WTC11 (cell line): Measurements from ENCODE around the gene NPFFR1. TPM values are rescaled to one million over a fixed set of nuclear protein-coding genes. Genes with fewer than 3 reads are reported as not detected.

Experiments
- ATAC-seq: fragments of 200-7000 bp; cut with Tn5 transposase; 2 replicates; pipeline ENCODE4 v1.10.0; 2021; ENCODE audit warnings: mild to moderate bottlenecking, moderate library complexity
- CTCF ChIA-PET: fragments of 300-600 bp; sonication (Branson Sonifier 250); formaldehyde crosslinking; loops from one replicate; lab custom pipeline; 2021; ENCODE audit warnings: antibody characterized with exemption; lab: Charles Lee
- POLR2A ChIA-PET: fragments of 350-600 bp; sonication (Branson Sonifier 250); formaldehyde crosslinking; loops from one replicate; lab custom pipeline; 2021; ENCODE audit warnings: antibody characterized with exemption; lab: Charles Lee
- DNase-seq: peaks from one replicate; pipeline ENCODE4 v3.0.0; 2021; ENCODE audit warnings: low spot score
- H3K27ac Mint-ChIP-seq: 2 replicates; pipeline ENCODE4 v1.8.0; 2021; ENCODE audit warnings: mixed read lengths
- H3K27me3 Mint-ChIP-seq: 2 replicates; pipeline ENCODE4 v1.8.0; 2021; ENCODE audit warnings: low read depth, mild to moderate bottlenecking, moderate library complexity, mixed read lengths
- H3K36me3 Mint-ChIP-seq: 2 replicates; pipeline ENCODE4 v1.8.0; 2021; ENCODE audit warnings: mixed read lengths
- H3K4me1 Mint-ChIP-seq: 2 replicates; pipeline ENCODE4 v1.8.0; 2022; ENCODE audit warnings: mixed read lengths
- H3K4me3 Mint-ChIP-seq: 2 replicates; pipeline ENCODE4 v1.8.0; 2021; ENCODE audit warnings: mild to moderate bottlenecking, moderate library complexity, mixed read lengths
- H3K9me3 Mint-ChIP-seq: 2 replicates; pipeline ENCODE4 v1.8.0; 2021; ENCODE audit warnings: mixed read lengths
- AR ChIP-seq: fragments of 250-450 bp; sonication (Bioruptor Pico); IDR thresholded peaks from 2 replicates; pipeline ENCODE4 v1.9.0; 2021; ENCODE audit warnings: mild to moderate bottlenecking
- ATF1 ChIP-seq: sonication (generic); formaldehyde crosslinking; IDR thresholded peaks from 2 replicates; pipeline ENCODE4 v1.8.1; 2023; ENCODE audit warnings: mild to moderate bottlenecking, moderate library complexity, missing genetic modification reagents
- CBFB ChIP-seq: sonication (generic); formaldehyde crosslinking; IDR thresholded peaks from 2 replicates; pipeline ENCODE4 v1.8.1; 2022; ENCODE audit warnings: mild to moderate bottlenecking, low read depth, missing genetic modification reagents
- FOXP1 ChIP-seq: sonication (generic); formaldehyde crosslinking; IDR thresholded peaks from 2 replicates; pipeline ENCODE4 v1.8.0; 2022; ENCODE audit warnings: missing genetic modification reagents, mild to moderate bottlenecking, moderate library complexity, borderline replicate concordance
- HMGXB4 ChIP-seq: sonication (generic); formaldehyde crosslinking; IDR thresholded peaks from 2 replicates; pipeline ENCODE4 v1.8.1; 2023; ENCODE audit warnings: mild to moderate bottlenecking, moderate library complexity, missing genetic modification reagents
- IRF2 ChIP-seq: sonication (generic); formaldehyde crosslinking; IDR thresholded peaks from 2 replicates; pipeline ENCODE4 v1.8.0; 2022; ENCODE audit warnings: low read depth, missing genetic modification reagents, borderline replicate concordance
- JAZF1 ChIP-seq: fragments of 250-450 bp; sonication (Bioruptor Pico); IDR thresholded peaks from 2 replicates; pipeline ENCODE4 v1.9.0; 2021; ENCODE audit warnings: moderate library complexity, mild to moderate bottlenecking, inconsistent platforms
- SMAD4 ChIP-seq: sonication (generic); formaldehyde crosslinking; IDR thresholded peaks from 2 replicates; pipeline ENCODE4 v1.8.0; 2022; ENCODE audit warnings: mild to moderate bottlenecking, missing genetic modification reagents
- SOX15 ChIP-seq: fragments of 250-450 bp; sonication (Bioruptor Pico); IDR thresholded peaks from 2 replicates; pipeline ENCODE4 v1.9.0; 2021; ENCODE audit warnings: mild to moderate bottlenecking
- ZBTB21 ChIP-seq: sonication (generic); formaldehyde crosslinking; IDR thresholded peaks from 2 replicates; pipeline ENCODE4 v1.8.1; 2023; ENCODE audit warnings: mild to moderate bottlenecking, missing genetic modification reagents, borderline replicate concordance
- ZNF121 ChIP-seq: sonication (generic); formaldehyde crosslinking; IDR thresholded peaks from 2 replicates; pipeline ENCODE4 v1.8.0; 2023; ENCODE audit warnings: missing genetic modification reagents
- ZNF281 ChIP-seq: sonication (generic); formaldehyde crosslinking; IDR thresholded peaks from 2 replicates; pipeline ENCODE4 v1.8.0; 2023; ENCODE audit warnings: mild to moderate bottlenecking, missing genetic modification reagents
- ZNF425 ChIP-seq: fragments of 250-450 bp; sonication (Bioruptor Pico); conservative IDR thresholded peaks from 2 replicates; pipeline ENCODE4 v1.9.0; 2021; ENCODE audit warnings: mild to moderate bottlenecking
- ZNF671 ChIP-seq: fragments of 250-450 bp; sonication (Bioruptor Pico); IDR thresholded peaks from 2 replicates; pipeline ENCODE4 v1.8.0; 2021; ENCODE audit warnings: mild to moderate bottlenecking
- ZSCAN18 ChIP-seq: fragments of 250-450 bp; sonication (Bioruptor Pico); IDR thresholded peaks from 2 replicates; pipeline ENCODE4 v2.1.2; 2022; ENCODE audit warnings: mild to moderate bottlenecking, moderate library complexity
- total RNA-seq: library from RNA; stranded (reverse); gene quantifications from 3 replicates; pipeline ENCODE4 v1.2.3, GENCODE V29; 2021
- TF ChIP-seq, protein P1 (sequence below): sonication (generic); formaldehyde crosslinking; IDR thresholded peaks from 2 replicates; pipeline ENCODE4 v1.8.1; 2023; ENCODE audit warnings: mild to moderate bottlenecking, missing genetic modification reagents
- TF ChIP-seq, protein P2 (sequence below): sonication (generic); formaldehyde crosslinking; IDR thresholded peaks from 2 replicates; pipeline ENCODE4 v1.8.0; 2022; ENCODE audit warnings: mild to moderate bottlenecking, missing genetic modification reagents
- TF ChIP-seq, protein P3 (sequence below): fragments of 250-450 bp; sonication (Bioruptor Pico); IDR thresholded peaks from 2 replicates; pipeline ENCODE4 v1.9.0; 2021; ENCODE audit warnings: moderate library complexity, mild to moderate bottlenecking, inconsistent platforms, borderline replicate concordance

Gene NPFFR1
- total RNA-seq, 1 experiment from 2014 or later, result 0.04 TPM

DNA sequence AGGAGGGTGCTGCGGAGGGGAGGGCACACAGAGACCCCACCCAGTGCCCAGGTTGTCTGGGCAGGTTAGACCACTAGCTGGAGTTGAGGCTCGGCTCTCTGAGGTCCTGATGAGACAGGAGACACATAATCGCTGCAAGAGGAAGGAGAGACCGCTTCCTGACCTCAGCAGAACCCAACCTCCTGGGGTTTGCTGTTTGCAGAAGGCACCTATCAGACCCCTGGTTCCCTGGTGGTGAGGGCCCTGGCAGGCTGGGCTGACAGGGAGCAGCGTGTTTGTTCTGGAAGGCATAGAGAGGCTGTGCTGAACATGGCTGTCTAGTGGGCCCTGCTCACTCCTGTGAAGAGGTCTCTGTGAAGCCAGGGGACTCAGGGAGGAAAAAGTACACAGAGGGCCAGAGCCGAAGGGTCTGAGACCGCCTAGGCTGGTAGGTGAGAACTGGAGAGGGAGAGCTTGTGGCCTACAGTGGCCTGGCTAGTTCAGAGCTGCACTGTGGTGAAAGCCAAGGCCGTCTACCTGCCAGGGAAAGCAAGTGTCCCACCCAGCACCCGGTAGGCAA, 39.4 kb upstream of the NPFFR1 start:
- CTCF ChIA-PET, result interaction anchor here (0.6 to 3.9 kb wide), 17 partner anchors 11 to 659 kb away, joined by 3 to 31 read pairs (median 5); partner anchors contain the start of gene TYSND1
- ATAC-seq (no peak), DNase-seq (no peak)
- no peak overlapping the region for H3K27ac Mint-ChIP-seq
- POLR2A ChIA-PET, result no interaction called here
- H3K27me3 Mint-ChIP-seq, result no peaks in the 10 kb centered on the region
- H3K4me1 Mint-ChIP-seq, result peaks cover 17% of the 10 kb centered on the region
- H3K9me3 Mint-ChIP-seq, result no peaks in the 10 kb centered on the region
- TF ChIP-seq ZBTB21 (no peak), JAZF1 (CRISPR knock-in tag) (no peak), ZNF425 (CRISPR knock-in tag) (no peak), ZNF121 (no peak), HMGXB4 (CRISPR knock-in tag) (no peak), CBFB (no peak), ATF1 (CRISPR knock-in tag) (no peak), SMAD4 (CRISPR knock-in tag) (no peak), ZNF671 (no peak), ZNF281 (CRISPR knock-in tag) (no peak), ZSCAN18 (CRISPR knock-in tag) (no peak), AR (CRISPR knock-in tag) (no peak), FOXP1 (CRISPR knock-in tag) (no peak), SOX15 (CRISPR knock-in tag) (no peak), IRF2 (CRISPR knock-in tag) (no peak)
- TF ChIP-seq, protein P1, sequence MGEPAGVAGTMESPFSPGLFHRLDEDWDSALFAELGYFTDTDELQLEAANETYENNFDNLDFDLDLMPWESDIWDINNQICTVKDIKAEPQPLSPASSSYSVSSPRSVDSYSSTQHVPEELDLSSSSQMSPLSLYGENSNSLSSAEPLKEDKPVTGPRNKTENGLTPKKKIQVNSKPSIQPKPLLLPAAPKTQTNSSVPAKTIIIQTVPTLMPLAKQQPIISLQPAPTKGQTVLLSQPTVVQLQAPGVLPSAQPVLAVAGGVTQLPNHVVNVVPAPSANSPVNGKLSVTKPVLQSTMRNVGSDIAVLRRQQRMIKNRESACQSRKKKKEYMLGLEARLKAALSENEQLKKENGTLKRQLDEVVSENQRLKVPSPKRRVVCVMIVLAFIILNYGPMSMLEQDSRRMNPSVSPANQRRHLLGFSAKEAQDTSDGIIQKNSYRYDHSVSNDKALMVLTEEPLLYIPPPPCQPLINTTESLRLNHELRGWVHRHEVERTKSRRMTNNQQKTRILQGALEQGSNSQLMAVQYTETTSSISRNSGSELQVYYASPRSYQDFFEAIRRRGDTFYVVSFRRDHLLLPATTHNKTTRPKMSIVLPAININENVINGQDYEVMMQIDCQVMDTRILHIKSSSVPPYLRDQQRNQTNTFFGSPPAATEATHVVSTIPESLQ (CRISPR knock-in tag), result no peak
- TF ChIP-seq, protein P2, sequence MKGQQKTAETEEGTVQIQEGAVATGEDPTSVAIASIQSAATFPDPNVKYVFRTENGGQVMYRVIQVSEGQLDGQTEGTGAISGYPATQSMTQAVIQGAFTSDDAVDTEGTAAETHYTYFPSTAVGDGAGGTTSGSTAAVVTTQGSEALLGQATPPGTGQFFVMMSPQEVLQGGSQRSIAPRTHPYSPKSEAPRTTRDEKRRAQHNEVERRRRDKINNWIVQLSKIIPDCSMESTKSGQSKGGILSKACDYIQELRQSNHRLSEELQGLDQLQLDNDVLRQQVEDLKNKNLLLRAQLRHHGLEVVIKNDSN, result no peak
- TF ChIP-seq, protein P3, sequence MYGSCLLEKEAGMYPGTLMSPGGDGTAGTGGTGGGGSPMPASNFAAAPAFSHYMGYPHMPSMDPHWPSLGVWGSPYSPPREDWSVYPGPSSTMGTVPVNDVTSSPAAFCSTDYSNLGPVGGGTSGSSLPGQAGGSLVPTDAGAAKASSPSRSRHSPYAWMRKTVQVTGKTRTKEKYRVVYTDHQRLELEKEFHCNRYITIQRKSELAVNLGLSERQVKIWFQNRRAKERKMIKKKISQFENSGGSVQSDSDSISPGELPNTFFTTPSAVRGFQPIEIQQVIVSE (CRISPR knock-in tag), result no peak
- TF ChIP-seq, all 79 proteins: peak for 0
- no peak overlapping the region for H3K4me3 Mint-ChIP-seq
- H3K36me3 Mint-ChIP-seq, result no peaks in the 10 kb centered on the region
